Measurements from ENCODE around the gene AMZ1.

The AMZ1 gene, protein sequence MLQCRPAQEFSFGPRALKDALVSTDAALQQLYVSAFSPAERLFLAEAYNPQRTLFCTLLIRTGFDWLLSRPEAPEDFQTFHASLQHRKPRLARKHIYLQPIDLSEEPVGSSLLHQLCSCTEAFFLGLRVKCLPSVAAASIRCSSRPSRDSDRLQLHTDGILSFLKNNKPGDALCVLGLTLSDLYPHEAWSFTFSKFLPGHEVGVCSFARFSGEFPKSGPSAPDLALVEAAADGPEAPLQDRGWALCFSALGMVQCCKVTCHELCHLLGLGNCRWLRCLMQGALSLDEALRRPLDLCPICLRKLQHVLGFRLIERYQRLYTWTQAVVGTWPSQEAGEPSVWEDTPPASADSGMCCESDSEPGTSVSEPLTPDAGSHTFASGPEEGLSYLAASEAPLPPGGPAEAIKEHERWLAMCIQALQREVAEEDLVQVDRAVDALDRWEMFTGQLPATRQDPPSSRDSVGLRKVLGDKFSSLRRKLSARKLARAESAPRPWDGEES

DNA sequence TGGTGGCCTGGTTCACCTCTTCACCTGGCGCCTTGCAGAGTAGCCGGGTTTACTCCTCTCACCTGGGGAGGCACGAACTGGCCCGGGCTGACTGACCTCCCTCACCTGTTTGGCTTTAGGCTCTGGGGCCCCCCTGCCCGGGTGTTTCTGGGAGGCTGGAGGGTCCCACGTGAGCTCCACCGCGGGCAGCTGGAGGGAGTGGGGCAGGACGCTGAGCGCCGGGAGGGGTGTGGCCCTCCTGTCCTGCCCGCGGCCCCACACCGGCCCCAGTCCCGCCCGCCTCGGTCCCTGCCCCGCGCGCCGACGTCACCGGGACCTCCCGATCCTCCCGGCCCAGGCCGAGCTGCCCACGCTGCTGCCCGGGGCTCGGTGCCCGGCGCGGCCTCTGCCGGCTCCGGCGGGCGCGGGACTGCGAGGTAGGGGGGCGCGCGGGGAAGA is at the start of gene AMZ1:
Gene AMZ1 (plus strand): TSS at position 322 of the 438 bp plus-strand sequence. CDS start 12,250 bp downstream, outside the sequence.
- no peak for DNase-seq

DNA sequence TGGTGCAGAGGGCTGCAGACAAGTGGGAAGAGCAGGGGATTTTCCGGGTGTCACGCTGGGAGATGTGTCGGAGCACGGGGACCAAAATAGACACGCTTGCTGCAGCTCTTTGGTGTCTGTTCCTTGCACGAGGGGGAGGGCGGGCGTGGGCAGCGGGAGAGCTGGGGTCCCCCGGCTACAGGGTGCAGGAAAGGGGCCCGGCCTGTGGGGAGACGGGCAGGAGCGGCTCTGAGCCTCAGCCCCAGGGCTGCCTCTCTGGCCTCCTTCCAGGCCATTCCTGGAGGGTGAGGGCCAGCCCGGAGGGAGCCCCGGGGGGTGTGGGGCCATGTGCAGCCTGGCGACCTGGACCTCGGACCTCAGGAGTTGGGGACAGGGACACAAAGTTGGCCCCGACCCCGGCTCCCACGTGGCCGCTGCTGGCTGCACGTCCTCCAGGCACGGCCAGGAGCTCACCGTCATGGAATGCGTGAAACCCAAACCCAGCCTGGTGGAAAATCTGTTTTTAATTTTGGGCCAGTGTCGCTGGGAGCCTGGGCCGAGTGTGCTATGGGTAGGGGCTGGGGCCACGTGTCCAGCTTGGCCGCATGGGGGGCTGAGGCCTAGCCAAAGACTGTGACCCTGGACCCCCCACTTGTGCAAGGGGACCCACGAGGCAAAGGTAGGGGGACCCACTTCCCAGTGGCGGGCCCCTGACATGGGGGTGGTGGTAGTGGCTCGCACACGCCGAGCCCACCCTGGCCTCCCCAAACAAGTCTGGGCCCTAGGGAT is 49.6 kb upstream of the AMZ1 start:
- no peak for DNase-seq

DNA sequence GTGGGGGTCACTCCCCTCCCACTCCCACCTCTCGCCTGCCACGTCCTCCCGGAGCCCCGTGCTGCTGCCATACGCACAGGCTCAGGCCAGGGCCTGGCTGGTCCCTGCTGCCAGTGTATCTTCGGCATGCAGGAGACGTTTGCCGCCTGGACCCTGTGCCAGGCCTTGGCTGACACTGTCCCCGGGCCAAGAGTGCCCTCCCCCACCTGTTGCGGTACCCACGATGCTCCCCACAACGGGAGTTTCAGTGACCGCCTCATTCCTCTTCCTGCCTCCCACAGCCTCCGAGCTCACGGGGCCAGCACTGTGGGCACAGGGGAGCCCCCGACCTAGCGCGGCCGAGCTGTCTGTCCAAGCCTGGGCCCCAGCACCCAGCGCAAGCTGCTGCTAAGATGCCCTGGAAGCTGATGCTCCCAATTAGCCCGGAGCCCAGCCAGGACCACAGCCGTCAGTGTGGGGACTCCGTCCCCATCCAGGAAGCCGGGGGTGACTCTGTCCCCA is 48.8 kb upstream of the AMZ1 start:
- no peak for DNase-seq

DNA sequence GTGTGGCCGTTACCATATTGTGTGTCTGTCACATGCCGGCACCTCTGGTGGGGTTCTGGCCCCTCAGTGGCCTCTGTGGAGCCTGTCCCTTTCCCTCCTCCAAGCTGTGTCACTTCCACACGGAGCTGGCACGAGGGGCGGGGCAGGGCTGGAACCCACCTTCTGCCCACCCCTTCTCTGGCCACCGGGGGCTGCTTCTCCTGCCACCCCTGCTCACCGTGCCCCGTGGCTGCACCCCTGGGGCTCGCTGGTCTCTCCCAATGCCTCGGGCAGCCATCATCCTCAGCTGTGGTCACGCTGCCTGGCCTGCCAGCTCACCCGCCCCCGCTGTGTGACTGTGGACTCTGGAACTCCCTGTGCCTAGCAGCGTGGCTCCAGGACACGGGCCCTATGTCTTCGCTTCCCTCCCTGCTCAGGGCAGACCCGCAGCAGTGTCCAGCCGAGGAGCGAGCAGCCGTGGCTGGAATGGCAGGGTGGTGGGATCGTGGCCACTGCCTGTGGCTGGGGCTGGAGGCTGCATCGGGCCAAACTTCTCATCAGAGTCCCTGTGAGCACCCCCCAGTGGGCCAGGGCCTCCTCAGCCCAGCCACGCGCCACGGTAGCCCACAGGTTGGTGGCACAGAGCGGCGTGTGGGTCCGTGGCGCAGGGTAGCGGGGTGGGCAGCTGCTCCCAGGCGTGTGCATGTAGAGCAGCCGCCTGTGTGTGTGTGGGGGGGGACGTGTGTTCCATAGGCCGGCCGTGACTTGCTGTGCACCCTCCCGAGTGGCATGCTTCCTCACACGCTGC is 48.1 kb upstream of the AMZ1 start:
- no peak for DNase-seq

DNA sequence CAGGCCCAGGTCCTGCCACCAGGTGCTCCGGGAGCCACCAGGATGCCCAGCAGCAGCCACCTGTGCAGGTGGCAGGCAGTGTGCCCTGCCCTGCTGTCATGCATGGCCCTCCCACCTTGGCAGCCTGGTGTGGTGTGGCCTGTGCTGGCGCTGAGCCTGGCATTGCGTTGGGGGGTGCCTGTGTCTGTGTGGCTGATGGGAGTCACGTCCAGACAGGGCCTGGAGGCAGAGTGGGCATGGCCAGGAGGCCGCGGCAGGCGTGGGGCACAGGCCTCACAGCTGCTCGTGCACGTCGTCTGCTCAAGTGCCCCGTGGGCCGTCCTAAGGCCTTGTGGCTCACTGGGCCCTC is 47.5 kb upstream of the AMZ1 start:
- DNase-seq: no peak

DNA sequence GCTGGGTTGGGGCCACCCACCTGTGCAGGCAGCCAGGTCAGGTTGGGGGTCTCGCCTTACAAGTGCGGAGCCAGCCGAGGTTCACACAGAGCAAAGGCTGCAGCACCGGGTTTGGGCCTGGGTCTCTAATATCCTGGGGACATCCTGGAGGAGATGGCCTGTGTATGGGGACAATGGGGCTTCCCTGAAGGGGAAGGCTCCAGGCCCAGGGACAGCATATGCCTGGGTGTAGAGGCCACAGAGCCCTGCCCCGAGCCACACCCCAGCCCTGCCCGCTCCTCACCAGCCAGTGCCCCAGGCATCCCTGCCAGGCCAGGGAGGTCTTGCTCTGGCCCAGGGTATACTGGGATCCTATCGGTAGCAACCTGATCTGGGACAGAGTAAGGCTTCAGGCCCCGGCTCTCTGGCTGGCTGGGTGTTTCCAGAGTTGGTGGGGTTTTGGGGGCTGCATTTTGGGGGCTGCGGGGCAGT is 47.1 kb upstream of the AMZ1 start:
- DNase-seq: no peak

DNA sequence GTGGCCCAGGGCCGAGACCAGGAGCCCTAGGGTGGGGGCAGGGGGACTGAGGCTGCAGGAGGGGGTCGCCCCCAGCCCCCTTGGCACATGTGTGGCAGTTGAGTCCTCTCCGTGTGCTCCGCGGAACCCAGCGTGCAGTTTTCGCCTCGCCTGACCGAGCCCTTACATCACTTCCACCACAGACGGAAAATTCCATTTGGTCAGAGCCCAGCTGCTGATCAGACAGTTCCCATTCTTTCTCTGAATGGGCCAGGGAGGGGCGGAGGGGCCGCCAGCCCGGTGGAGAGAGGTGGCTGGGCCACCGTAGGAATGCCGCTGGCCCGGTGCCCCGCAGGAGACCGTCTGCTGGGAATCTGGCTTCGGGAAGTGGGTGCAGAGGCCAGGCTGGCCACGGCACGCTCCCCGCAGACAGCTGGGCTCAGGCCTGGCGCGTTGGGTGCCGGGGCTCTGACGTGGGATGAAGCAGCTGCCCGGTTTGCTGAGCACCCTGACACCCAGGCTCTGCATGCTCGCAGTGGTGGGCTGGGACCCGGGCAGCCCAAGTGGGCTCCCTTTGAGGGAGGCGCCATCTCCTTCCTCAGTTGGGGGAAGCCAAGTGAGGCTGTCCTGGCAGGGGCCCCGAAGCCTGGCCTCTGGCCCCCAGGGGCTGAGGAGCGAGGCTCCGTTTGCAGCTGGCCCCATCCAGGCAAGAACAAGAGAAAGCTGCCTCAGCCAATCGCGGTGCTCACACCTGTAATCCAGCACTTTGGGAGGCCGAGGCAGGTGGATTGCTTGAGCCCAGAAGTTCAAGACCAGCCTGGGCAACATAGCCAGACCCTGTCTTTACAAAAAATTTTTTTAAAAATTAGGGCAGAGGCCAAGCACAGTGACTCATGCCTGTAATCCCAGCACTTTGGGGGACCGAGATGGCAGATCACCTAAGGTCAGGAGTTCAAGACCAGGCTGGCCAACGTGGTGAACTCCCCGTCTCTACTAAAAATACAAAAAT is 46.3 kb upstream of the AMZ1 start:
- no peak for DNase-seq

DNA sequence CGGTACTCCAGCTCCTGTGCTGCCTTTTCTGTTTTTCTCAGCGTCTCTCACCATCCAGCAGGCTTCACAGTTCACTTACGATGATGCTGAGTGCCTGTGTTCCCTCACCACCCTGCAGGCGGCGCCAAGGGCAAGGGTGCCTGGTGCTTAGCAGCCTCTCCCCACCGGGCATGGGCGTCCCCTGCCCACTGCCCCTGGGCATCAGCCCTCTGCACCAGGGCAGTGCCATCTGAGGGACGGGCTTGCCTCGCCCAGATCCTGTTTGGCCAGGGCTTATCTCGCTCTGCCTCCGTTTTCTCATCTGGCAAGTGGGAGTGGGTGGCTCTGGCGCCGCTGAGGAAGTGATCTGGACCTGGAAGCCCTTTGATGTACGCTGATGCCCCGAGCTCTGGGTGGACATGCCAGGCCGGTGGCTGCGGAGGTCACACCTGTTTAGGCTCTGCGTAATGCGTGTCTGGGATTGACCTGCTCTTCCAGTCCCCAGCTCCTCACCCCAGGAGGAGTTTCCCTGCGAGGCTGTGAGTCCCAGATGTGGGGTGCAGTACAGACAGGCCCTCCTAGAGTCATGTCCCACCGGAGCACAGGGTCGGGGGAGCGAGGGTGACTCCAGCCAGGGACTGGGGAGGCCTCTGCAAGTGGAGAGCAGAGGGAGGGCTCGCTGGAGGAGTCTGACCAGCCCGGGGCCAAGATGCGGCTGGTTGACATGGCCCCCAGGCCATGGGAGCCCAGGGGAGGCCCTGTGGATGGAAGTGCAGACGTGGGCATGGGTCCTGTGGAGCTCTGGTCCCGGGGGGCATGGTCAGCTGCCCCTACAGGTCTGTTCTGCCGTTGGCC is 44.4 kb upstream of the AMZ1 start:
- DNase-seq: no peak

DNA sequence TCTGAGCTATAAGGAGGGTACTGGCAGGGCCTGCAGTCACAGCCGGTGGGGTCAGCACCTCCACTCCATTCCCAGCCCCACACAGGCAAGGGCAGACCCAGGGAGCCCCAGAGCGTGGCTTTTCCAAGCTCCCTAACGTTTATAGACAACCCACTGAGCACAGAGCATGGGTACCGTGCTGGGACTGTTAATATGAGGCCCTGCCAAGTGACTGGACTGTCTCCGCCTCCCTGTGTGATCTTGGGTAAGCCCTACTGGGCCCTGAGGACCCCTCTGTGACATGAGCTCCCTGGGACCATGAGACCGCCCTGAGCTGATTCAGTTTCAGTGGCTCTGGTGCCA is 43.8 kb upstream of the AMZ1 start:
- DNase-seq: no peak

DNA sequence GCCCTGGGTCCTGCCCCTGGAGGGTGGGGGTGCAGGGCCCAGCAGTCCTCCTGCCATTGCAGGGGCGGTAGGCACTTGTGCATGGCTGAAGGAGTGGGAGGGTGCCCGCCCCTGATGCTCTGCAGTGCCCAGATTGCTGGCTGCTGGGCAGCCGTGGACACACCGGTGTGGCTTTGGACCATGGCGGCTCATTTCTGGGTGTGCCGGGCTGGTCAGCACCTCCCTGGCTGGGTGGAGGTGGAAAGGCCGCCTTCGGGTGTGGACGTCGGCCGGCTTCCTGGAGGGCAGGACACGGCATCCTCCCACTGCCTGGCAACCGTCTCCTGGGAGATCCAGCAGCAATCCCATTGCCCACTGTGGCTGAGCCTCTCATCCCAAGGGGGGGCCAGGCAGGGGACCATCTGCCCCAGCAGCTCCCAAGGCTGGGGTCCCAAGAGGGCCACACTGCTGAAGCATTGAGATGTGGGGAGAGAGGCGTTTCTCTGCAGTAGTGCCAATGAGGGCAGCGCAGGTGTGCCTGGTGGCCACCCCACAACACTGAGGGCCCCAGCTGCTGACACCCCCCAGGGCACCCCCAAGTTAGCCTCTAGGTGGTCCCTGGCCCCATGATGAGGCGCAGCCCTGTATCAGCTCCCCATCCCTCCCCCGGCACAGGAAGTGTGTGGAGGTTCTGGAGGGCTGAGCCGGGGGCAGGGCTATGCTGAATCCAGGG is 43.3 kb upstream of the AMZ1 start:
- DNase-seq: no peak

DNA sequence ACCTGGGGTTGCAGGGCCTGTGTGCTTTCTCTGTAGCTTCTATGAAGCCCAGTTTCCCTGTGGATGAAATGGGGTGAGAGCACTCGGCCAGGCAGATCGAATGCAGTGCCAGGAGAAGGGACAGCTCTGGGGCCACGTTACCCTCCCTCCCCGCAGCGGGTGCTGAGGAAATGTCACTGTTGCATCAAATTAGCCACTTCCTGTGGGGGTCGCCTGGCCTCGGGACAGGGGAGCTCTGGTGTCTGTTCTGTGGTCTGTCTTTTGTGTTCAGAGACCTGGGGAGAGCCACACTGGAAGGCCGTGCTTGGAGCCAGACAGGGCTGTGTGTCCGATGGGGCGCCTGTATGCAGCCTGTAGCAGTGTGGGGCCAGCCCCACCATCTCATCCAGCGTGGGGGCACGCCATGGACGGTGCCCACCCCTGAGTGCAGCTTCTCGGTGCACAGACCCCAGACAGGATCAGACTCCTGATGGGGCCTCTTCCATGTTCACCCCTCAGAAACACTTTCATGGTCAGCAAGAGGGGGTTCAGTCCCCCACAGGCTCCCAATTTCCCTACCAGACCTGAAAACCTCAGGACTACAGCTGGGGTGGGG is 42.6 kb upstream of the AMZ1 start:
- no peak for DNase-seq

DNA sequence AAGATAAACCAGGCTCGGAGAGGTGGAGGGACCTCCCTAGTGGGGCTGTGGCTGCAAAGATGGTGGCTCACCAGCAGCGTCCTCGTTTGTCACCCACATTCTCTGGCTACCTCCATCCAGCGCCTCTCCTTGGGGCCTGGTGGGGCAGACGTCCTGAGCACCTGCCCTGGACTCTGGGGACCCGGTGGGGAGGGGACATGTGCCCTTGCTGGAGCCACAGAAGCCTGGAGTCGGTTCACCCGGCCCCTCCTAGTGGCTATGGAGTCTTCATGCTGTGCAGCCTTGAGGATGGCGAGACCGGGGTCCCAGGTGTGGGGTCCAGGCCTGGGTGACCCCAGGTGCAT is 41.7 kb upstream of the AMZ1 start:
- no peak for DNase-seq

DNA sequence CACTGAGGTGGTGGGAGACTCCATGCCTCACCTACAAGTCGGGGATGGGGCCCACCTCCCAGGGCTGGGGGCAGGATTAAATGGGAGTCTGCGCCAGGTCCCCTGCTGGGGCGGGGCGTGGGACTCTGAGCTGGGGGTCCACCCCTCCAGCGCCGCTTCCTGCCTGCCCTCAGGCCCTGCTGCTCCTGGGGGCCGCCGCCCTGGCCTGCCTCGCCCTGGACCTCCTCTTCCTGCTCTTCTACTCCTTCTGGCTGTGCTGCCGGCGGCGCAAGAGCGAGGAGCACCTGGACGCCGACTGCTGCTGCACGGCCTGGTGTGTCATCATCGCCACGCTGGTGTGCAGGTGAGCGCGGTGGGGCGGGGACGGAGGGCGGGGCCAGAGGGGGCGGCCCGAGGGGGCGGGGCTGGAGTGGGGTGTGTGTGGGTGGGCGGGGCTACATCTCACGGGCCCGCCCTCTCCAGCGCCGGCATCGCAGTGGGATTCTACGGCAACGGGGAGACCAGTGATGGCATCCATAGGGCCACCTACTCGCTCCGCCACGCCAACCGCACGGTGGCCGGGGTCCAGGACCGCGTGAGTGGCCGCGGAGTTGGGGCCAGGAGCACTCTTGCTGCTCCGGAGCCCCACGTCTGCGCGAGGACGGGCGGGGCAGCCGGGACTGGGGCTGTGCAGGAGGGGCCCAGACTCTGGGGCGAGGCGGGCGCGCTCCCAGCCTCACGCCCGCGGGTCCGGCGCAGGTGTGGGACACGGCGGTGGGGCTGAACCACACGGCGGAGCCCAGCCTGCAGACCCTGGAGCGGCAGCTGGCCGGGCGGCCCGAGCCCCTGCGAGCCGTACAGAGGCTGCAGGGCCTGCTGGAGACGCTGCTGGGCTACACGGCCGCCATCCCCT is 41.1 kb upstream of the AMZ1 start:
- DNase-seq: no peak

DNA sequence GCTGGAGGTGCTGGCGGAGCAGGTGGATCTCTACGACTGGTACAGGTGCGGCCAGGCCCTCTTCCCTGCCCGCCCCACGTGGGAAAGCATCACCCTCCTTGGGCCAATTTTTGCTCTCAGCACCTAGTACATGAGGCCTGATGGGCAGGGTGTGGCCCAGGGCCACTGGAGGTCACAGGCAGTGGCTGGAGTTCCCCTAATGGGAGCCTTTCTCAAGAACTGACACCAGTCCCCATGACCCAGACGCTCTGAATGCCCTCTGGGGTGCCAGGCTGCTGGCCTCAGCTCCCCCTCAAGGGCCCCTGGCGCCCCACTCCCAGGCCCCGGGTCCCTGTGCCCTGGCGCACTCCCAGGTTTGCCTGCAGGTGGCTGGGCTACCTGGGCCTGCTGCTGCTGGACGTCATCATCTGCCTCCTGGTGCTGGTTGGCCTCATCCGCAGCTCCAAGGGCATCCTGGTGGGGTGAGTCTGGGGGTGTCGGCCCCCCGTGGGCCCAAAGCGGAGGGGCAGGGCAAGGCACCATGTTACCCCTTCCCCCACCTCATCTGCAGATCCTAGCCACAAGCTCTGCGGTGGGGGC is 40.3 kb upstream of the AMZ1 start:
- DNase-seq: no peak

DNA sequence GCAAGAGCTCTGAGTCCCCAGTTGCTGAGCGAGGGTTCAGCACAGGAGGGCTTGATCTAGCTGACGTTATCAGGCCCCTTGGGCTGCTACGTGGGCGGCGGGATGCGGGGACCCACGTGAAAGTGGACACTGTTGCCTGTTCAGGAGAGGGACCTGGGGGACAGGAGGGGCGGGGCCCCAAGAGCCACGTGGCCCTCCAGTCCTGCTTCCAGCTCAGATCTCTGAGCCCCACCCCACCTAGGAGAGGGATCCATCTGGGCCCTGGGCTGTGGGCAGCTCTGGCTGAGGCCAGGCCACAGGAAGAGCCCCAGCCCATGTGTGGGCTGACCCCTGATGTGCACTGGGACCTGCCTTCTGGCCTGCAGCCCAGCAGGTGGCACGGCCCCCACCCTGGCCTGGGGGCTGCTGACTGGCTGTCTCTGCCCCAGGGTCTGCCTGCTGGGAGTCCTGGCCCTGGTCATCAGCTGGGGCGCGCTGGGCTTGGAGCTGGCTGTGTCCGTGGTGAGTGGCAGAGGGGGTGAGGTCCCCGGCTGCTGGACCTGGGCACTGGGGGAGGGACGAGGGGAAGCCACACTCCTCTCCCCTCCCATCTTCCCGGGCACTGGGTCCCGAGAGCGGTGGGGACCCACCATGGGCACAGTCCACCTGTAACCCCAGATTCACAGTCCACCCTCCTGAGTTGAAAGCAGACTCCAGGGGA is 38.7 kb upstream of the AMZ1 start:
- no peak for DNase-seq

DNA sequence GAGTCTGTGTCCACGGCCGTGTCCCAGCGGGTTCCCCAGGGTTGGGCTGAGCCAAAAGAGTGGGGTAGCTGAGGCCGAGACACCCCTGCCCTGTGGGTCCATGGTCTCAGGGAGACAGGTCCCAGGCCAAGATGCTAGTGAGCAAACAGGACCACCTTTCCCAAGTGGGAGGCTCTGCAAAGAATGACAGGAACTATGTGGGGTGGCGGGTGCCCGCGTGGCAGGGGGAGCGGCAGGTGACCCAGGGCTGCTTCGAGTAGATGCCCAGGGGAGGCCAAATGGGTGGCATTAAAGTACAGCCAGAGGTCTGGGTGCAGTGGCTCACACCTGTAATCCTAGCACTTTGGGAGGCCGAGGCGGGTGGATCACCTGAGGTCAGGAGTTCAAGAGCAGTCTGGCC is 38.0 kb upstream of the AMZ1 start:
- no peak for DNase-seq

DNA sequence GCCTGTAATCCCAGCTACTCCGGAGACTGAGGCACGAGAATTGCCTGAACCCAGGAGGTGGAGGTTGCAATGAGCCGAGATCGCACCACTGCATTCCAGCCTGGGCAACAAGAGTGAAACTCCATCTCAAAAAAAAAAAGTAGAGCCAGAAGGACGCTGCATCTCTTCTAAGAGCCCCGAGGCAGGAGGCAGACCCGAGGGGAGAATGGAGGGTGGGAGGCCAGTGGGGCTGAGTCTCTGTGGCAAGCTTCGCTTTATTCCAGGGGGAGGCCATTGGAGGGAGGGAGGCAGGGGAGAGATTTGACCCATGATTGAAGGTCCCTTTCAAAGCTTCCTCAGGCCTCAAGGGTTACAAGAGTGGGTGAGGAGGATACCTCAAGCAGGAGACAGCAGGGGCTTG is 37.6 kb upstream of the AMZ1 start:
- no peak for DNase-seq

DNA sequence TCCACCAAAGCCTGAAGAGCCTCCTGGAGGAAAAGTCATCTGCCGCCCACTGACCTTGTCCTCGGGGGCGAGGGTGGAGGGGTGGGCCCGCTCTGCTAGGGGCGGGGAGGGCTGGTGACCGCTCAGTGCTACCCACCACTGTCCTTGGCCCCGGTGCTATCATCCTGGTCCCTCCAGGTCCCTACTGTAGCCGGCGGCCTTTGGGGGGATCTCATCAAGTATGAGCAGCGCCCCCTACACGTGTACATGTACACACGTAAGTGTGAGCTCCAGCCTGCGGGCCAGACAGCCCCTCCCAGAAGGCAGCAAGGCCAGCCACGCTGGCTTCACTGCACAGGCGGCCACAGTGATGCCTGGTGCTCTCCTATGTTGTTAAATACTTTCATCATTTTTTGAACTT is 36.7 kb upstream of the AMZ1 start:
- DNase-seq: no peak
